Testis (tissue), 2 donors: Measurements from ENCODE around the gene CACNG6.

Experiments
- CTCF ChIP-seq, 3 experiments: fragments of 450-650 bp in 2 of 3; fragments of 200-600 bp in 1 of 3; sonication (generic) in 1 of 3; IDR thresholded peaks; one replicate each; pipeline ENCODE4 v1.5.1; 2016 to 2019; ENCODE audit warnings: antibody characterized with exemption in 3 of 3, mild to moderate bottlenecking in 2 of 3, moderate library complexity in 1 of 3
- POLR2A ChIP-seq: fragments of 450-650 bp; IDR thresholded peaks from one replicate; pipeline ENCODE4 v1.6.1; 2017; ENCODE audit warnings: antibody characterized with exemption, mild to moderate bottlenecking, moderate library complexity

- TF ChIP-seq POLR2A, result no peak
- TF ChIP-seq CTCF (IDR thresholded peaks at IDR 0.05), result no peak
Observed at GRCh38 chr19:53944933-53945332, 46.5 kb upstream of the CACNG6 start.
